Smooth muscle cell (in vitro differentiated cells): ENCODE measurements around the gene CDH23. TPM values are rescaled to one million over a fixed set of nuclear protein-coding genes. Genes with fewer than 3 reads are reported as not detected.

Source experiments
- DNase-seq: peaks from one replicate; lab custom pipeline; 2025; ENCODE audit not compliant: unreplicated experiment; lab: John Stamatoyannopoulos, UW
- H2AFZ ChIP-seq: fragments of 200-600 bp; sonication (generic); 2 replicates; pipeline ENCODE4 v1.6.0; 2016; ENCODE audit warnings: antibody characterized with exemption, low read depth, mild to moderate bottlenecking
- H3F3A ChIP-seq: fragments of 200-600 bp; sonication (generic); 2 replicates; pipeline ENCODE4 v1.6.0; 2017; ENCODE audit warnings: antibody characterized with exemption, low read depth
- H3K27ac ChIP-seq: fragments of 200-600 bp; sonication (generic); 2 replicates; pipeline ENCODE4 v1.5.1; 2016; ENCODE audit warnings: low read depth, mild to moderate bottlenecking
- H3K27me3 ChIP-seq: fragments of 200-600 bp; sonication (generic); 2 replicates; pipeline ENCODE4 v1.6.1; 2016; ENCODE audit warnings: low read depth, mild to moderate bottlenecking
- H3K36me3 ChIP-seq: fragments of 200-600 bp; sonication (generic); 2 replicates; pipeline ENCODE4 v1.5.1; 2016; ENCODE audit warnings: low read depth
- H3K4me1 ChIP-seq: fragments of 200-600 bp; sonication (generic); 2 replicates; pipeline ENCODE4 v1.5.1; 2016; ENCODE audit warnings: low read depth
- H3K4me2 ChIP-seq: fragments of 200-600 bp; sonication (generic); 2 replicates; pipeline ENCODE4 v1.6.0; 2016; ENCODE audit warnings: mild to moderate bottlenecking
- H3K4me3 ChIP-seq: fragments of 200-600 bp; sonication (generic); 2 replicates; pipeline ENCODE4 v1.5.1; 2016; ENCODE audit warnings: mild to moderate bottlenecking
- H3K79me2 ChIP-seq: fragments of 200-600 bp; sonication (generic); 2 replicates; pipeline ENCODE4 v1.6.0; 2016; ENCODE audit warnings: low read depth, mild to moderate bottlenecking
- H3K9ac ChIP-seq: fragments of 200-600 bp; sonication (generic); 2 replicates; pipeline ENCODE4 v1.6.0; 2016; ENCODE audit warnings: low read depth
- H3K9me3 ChIP-seq: fragments of 200-600 bp; sonication (generic); replicated peaks from 2 replicates; pipeline ENCODE4 v1.5.1; 2016; ENCODE audit warnings: low read depth
- H4K20me1 ChIP-seq: fragments of 200-600 bp; sonication (generic); 2 replicates; pipeline ENCODE4 v1.6.0; 2016; ENCODE audit warnings: low read depth
- WGBS: methylation state at CpG from one replicate; pipeline ENCODE4 v1.1.7; 2016; ENCODE audit warnings: low lambda C conversion rate; 5-methylcytosine and 5-hydroxymethylcytosine counted together
- polyA plus RNA-seq: library from polyadenylated mRNA; unstranded; fragments of >200 nt; fragmentation: Nextera tagmentation; extraction: Ambion mirVana; gene quantifications from 2 replicates; pipeline ENCODE4 v1.2.1, GENCODE V29; 2016
- total RNA-seq: library from RNA; depleted of rRNA; stranded (reverse); fragments of >200 nt; gene quantifications from 2 replicates; pipeline ENCODE4 v1.2.3, GENCODE V29; 2014
- TF ChIP-seq, protein P1 (sequence below): fragments of 200-600 bp; sonication (generic); IDR thresholded peaks from 2 replicates; pipeline ENCODE4 v1.5.1; 2017; ENCODE audit warnings: borderline replicate concordance, mild to moderate bottlenecking, antibody characterized with exemption; ENCODE audit not compliant: insufficient read depth, poor library complexity, severe bottlenecking

CDH23 gene
- total and polyA plus RNA-seq, 2 experiments from 2014 or later: 0.99 to 2.5 TPM

DNA sequence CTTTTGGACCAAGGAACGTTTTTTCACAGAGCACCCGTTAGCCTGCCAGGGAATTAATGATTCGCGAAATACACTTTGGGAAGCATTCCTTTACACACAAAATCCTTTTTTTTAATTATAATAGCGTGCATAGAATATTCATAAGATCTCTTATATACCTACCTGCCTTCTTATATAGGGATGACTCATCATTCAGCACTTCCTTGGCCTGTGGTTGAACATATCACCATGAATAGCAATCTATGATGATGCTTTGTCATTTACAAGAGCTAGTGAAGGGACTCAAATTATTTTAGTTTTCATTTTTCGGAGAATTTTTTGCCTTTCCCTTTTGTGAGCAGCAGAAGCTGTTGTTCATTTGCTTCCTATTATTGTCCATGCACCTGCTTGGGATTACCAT is 97.0 kb downstream of the CDH23 start:
- 88% methylated on average over 6 of the region's 6 CpGs for WGBS
- Histone ChIP-seq H2AFZ (no peak overlapping the region), H3K9ac (no peak overlapping the region), H3K36me3 (no peaks in the 10 kb centered on the region), H3K79me2 (no peaks in the 10 kb centered on the region), H3K4me1 (no peaks in the 10 kb centered on the region), H3K9me3 (peaks cover 4% of the 10 kb centered on the region), H3F3A (no peaks in the 10 kb centered on the region), H3K27me3 (peaks cover 7% of the 10 kb centered on the region), H3K27ac (no peak overlapping the region), H3K4me2 (no peak overlapping the region), H4K20me1 (no peaks in the 10 kb centered on the region), H3K4me3 (no peak overlapping the region)
- DNase-seq: no peak
- TF ChIP-seq, protein P1, sequence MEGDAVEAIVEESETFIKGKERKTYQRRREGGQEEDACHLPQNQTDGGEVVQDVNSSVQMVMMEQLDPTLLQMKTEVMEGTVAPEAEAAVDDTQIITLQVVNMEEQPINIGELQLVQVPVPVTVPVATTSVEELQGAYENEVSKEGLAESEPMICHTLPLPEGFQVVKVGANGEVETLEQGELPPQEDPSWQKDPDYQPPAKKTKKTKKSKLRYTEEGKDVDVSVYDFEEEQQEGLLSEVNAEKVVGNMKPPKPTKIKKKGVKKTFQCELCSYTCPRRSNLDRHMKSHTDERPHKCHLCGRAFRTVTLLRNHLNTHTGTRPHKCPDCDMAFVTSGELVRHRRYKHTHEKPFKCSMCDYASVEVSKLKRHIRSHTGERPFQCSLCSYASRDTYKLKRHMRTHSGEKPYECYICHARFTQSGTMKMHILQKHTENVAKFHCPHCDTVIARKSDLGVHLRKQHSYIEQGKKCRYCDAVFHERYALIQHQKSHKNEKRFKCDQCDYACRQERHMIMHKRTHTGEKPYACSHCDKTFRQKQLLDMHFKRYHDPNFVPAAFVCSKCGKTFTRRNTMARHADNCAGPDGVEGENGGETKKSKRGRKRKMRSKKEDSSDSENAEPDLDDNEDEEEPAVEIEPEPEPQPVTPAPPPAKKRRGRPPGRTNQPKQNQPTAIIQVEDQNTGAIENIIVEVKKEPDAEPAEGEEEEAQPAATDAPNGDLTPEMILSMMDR: no peak

DNA sequence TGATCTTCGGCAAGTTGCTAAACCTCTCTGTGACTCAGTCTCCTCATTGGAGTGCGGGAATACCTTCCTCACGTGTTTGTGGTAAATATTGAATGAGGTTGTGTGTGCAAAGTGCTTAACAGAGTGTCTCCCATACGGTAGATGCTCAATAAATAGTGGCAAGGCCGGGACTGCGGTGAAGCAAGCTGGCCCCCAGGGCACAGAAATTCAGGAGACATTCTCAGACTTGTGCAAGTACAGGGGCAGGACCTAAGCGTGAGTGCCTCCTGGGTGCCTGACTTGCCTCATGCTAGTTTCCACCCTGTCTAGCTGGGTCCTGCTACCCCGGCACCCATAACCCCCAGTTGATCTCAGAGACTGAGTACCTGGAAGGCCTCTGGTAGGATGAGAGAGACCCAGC is 97.8 kb downstream of the CDH23 start:
- Histone ChIP-seq H3K27ac (no peak overlapping the region), H3F3A (no peaks in the 10 kb centered on the region), H3K9ac (no peak overlapping the region), H3K27me3 (peaks cover 7% of the 10 kb centered on the region), H4K20me1 (no peaks in the 10 kb centered on the region), H3K4me1 (no peaks in the 10 kb centered on the region), H3K4me2 (no peak overlapping the region), H3K4me3 (no peak overlapping the region), H3K79me2 (no peaks in the 10 kb centered on the region), H3K36me3 (no peaks in the 10 kb centered on the region), H2AFZ (no peak overlapping the region), H3K9me3 (no peaks in the 10 kb centered on the region)
- DNase-seq: no peak
- WGBS: 89% methylated on average over 8 of the region's 8 CpGs
- TF ChIP-seq, protein P1: no peak

DNA sequence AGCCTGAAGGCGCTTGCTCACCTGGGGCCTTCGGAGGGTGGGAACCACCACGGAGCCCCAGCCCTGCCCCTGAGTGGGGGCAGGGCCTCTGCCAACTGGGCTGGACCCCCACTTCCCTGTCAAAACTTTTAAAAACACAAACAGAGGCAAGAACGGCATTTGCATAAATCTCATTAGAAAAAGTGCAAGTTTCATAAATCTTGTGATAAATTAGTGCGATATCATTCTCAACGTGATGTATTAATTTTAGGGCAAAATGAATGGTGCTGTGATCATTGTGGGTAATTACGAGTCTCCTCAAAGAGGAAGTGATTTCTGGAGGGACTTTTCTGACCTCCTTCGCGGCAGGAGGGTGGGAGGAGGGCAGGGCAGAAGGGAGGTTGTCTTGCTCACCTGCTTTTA is 98.3 kb downstream of the CDH23 start:
- TF ChIP-seq, protein P1: no peak
- Histone ChIP-seq H3K27ac (no peak overlapping the region), H3K79me2 (no peaks in the 10 kb centered on the region), H3K4me3 (no peak overlapping the region), H2AFZ (no peak overlapping the region), H3K9ac (no peak overlapping the region), H3K9me3 (no peaks in the 10 kb centered on the region), H3K4me2 (no peak overlapping the region), H3K27me3 (peaks cover 7% of the 10 kb centered on the region), H4K20me1 (no peaks in the 10 kb centered on the region), H3K36me3 (no peaks in the 10 kb centered on the region), H3F3A (no peaks in the 10 kb centered on the region), H3K4me1 (no peaks in the 10 kb centered on the region)
- WGBS: 79% methylated on average over 9 of the region's 9 CpGs
- no peak for DNase-seq

DNA sequence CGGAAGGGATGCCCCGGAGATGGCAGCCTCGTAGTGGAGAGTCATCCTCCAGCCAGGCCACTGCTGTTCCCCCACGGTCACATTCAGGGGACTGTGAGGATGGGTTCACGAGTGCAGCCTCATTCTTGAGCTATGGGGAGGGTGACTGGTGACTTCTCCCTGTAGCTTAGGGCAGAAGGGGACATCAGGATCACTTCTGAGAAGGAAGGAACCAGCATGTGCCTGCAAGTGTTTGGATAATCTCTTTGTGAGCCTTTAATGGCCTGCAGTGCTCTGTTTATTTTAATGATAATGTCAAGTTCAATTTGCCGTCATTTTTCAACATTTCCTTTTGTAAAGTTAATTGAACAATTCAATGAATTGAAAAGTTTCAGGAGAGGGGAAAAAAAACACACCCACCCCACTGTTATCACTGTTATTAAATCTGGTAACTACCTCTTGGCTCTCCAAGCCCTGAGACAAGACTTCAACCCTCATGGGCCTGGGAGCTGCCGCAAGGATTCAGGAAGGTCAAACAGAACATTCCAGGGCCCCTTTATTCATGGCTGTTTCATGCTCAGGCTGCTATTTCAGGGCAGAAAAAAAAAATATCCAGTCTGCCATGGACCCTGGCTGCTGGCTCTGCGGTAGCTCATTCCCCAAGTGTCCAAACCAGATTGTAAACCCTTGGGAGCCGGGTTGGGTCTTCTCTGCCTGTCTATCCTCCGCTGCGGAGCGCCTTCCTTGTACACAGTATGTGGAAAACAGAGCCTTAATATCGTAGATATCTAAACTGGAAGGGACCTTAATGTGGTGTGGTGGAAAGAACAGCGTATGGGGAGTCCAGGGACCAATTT is 100.4 kb downstream of the CDH23 start:
- Histone ChIP-seq H3K4me1 (no peaks in the 10 kb centered on the region), H3K79me2 (no peaks in the 10 kb centered on the region), H3K36me3 (no peaks in the 10 kb centered on the region), H4K20me1 (no peaks in the 10 kb centered on the region), H3K9me3 (no peaks in the 10 kb centered on the region), H3K9ac (no peak overlapping the region), H2AFZ (no peak overlapping the region), H3F3A (no peaks in the 10 kb centered on the region), H3K4me2 (no peak overlapping the region), H3K27me3 (peaks cover 7% of the 10 kb centered on the region), H3K4me3 (no peak overlapping the region), H3K27ac (no peak overlapping the region)
- WGBS: 68% methylated on average over 11 of the region's 14 CpGs
- TF ChIP-seq, protein P1: no peak
- DNase-seq: no peak
